Dedifferentiated amniotic fluid mesenchymal stem cell (primary cell): ENCODE measurements around the gene SNAPC2.
A peak's percentile ranks its signal among the peaks of the same experiment; 100 is the strongest.
"Not testable (repeated sequence)": the region's sequence is repeated elsewhere in the genome, so short reads cannot be mapped to it uniquely, and the experiment has no call there.

Experiments used
- DNase-seq: peaks from one replicate; pipeline ENCODE4 v3.0.0-alpha.2; 2016; ENCODE audit errors: extremely low spot score

The SNAPC2 gene

GRCh38 chr19:7909471-7910067 is 10.6 kb upstream of the SNAPC2 start:
- no peak for DNase-seq

GRCh38 chr19:7910321-7911161 is 9.6 kb upstream of the SNAPC2 start:
- no peak for DNase-seq

GRCh38 chr19:7911508-7912143 is 8.5 kb upstream of the SNAPC2 start:
- DNase-seq = no peak

- no peak for DNase-seq
These were observed 7.9 kb upstream of the SNAPC2 start for GRCh38 chr19:7912144-7912696.

- no peak for DNase-seq
These were observed 7.2 kb upstream of the SNAPC2 start for GRCh38 chr19:7912697-7913564.

GRCh38 chr19:7913652-7914051 is 6.5 kb upstream of the SNAPC2 start:
- no peak for DNase-seq

- no peak for DNase-seq
These were observed 6.0 kb upstream of the SNAPC2 start for GRCh38 chr19:7914099-7914498.

- no peak for DNase-seq
These were observed 5.5 kb upstream of the SNAPC2 start, which contains the start of gene TGFBR3L for GRCh38 chr19:7914598-7915045. TGFBR3L (plus strand) TSS chr19:7914830.

- no peak for DNase-seq
These were observed 4.7 kb upstream of the SNAPC2 start for GRCh38 chr19:7915250-7916102.

- DNase-seq = no peak
These were observed 3.8 kb upstream of the SNAPC2 start for GRCh38 chr19:7916103-7916954.

GRCh38 chr19:7916955-7917266 is 3.2 kb upstream of the SNAPC2 start:
- no peak for DNase-seq

GRCh38 chr19:7917267-7918061 is 2.7 kb upstream of the SNAPC2 start:
- DNase-seq = peak; percentile 58

GRCh38 chr19:7918062-7918614 is 2.0 kb upstream of the SNAPC2 start:
- not testable (repeated sequence) for DNase-seq

- no peak for DNase-seq
These were observed 1.3 kb upstream of the SNAPC2 start for GRCh38 chr19:7918615-7919421.

- peak; percentile 97 for DNase-seq
These were observed 572 bp downstream of the SNAPC2 start for GRCh38 chr19:7920519-7921301.

- no peak for DNase-seq
These were observed 1.3 kb downstream of the SNAPC2 start for GRCh38 chr19:7921302-7921966.
